ENCODE measurements around the gene ERBB2.
"Not testable (repeated sequence)": the region's sequence is repeated elsewhere in the genome, so short reads cannot be mapped to it uniquely, and the experiment has no call there.

The ERBB2 gene

DNA sequence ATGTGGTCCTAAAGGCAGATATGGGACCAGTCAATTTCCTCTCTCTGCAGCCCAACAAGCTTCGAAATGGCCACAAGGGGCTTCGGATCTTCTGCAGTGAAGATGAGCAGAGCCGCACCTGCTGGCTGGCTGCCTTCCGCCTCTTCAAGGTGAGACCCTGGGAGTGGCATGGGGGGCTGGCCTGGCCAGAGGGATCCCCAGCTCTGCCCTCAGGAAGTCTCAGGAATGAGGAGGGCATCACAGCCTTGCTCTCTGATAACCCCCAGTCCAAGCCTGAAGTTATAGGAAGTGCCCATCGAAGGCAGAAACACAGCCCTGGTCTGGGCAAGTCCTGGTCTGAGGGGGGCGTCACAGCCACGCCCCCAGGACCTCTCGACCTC is 45.0 kb downstream of the ERBB2 start:
- no peak for DNase-seq (ENCODE audit: low read depth, low spot score)

DNA sequence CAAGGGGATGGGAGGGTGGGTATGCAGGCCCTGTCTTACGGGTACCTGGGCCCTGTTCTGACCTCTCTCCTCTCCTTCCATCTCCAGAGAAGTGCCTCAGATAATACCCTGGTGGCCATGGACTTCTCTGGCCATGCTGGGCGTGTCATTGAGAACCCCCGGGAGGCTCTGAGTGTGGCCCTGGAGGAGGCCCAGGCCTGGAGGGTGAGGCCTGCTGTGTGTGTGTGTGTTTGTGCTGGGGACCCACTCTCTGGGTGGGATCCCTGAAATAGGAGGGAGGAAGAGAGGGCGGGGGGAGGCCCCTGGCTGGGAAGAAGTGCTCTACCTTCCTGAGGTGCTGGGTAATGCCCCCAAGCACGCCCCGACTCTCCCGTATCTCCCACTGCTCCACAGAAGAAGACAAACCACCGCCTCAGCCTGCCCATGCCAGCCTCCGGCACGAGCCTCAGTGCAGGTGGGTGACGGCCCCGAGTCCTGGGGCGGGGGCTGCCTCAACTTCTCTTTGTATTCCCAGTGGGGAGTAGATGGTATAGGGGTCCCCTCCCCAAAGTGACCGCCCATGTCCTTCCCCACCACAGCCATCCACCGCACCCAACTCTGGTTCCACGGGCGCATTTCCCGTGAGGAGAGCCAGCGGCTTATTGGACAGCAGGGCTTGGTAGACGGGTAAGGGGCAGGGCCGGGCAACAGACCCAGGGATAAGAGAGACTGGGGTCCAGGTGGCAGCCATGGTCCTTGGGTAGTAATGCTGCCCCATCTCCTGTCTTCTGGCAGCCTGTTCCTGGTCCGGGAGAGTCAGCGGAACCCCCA is 45.7 kb downstream of the ERBB2 start:
- no peak for DNase-seq (ENCODE audit: low read depth, low spot score)

DNA sequence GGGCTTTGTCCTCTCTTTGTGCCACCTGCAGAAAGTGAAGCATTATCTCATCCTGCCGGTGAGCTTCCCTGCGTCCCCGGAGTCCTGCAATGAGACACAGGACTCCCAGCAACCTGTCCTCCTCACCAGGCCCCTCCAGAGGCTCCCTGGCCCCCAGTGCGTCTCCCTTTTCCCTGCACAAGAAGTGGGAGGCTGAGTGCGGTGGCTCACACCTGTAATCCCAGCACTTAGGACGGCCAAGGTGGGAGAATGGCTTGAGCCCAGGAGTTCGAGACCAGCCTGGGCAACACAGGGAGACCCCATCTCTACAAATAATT is 46.2 kb downstream of the ERBB2 start:
- no peak for DNase-seq (ENCODE audit: low read depth, low spot score)

DNA sequence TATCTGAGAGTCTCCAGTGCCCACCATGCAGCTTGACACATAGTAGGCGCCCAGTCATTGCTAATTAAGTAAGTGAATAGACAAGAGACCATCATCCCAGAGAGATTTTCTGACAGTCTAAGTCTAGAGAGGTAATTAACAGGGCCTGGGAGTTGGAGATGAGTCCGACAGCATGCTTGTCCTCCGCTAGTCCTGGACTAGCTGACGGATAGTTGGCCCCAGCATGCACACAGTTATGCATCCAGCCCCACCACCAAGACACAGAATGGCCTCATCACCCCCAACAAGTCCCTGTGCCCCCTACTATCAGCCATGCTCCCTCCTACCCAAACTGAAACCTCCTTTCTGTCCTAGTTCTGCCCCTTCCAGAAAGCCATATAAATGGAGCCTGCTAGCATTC is 47.9 kb downstream of the ERBB2 start:
- DNase-seq (ENCODE audit: low read depth, low spot score) = no peak

DNA sequence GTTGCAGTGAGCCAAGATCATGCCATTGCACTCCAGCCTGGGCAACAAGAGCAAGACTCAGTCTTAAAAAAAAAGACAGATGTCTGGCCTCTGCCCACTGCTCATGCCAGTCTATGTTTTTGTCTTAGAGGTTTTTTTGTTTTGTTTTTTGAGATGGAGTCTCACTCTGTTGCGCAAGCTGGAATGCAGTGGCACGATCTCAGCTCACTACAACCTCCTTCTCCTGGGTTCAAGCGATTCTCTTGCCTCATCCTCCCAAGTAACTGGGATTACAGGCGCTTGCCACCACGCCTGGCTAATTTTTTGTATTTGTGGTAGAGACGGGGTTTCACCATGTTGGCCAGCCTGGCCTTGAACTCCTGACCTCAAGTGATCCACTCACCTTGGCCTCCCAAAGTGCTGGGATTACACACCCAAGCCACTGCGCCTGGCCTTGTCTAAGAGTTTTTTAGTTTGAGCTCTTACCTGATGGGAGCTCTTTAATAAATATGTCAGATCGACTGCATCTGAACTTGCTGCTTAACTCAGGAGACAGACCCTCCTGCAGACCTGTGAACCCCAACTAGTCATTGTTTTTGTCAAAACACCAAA is 48.7 kb downstream of the ERBB2 start:
- DNase-seq (ENCODE audit: low read depth, low spot score) = not testable (repeated sequence)

DNA sequence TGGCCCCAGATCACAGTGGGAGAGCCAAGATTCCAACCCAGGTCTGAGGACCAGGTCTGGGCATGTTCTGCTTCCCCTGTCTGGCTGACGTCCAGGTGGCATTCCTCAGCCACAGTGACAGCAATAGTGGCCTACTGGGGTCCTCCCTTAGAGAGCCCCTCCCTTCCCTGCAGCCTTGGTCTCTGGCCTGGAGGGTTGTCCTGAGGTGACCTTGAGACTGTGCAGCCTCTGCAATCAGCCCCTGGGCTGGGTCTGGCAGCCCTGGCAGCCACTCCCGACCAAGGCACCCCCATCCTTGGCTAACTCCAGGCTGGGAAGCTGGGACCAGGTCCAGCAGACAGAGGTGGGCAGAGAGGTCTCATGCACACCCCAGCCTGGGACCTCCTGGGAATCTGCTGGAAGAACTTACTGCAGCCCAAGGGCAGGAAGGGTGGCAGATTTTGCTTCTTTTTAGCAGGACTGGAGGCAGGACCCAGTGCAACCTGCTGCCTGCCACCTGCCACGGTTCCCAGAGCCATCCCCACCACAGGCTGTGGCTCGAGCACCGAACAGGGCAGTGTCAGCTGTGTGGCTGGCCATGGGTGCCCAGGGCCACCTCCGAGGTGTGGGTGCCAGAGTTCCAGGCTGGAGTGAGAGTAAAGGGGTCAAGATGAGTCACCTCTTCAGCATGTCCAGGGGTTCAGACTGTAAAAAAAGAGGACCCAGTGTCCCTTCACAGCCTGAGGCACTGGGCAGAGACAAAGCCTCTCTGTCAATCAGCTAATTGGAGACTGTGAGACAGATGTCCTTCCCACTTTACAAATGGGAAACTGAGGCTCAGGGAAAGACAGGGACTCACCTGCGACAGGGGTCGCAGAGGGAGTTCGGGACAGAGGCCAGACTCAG is 50.5 kb downstream of the ERBB2 start:
- no peak for DNase-seq (ENCODE audit: low read depth, low spot score)

DNA sequence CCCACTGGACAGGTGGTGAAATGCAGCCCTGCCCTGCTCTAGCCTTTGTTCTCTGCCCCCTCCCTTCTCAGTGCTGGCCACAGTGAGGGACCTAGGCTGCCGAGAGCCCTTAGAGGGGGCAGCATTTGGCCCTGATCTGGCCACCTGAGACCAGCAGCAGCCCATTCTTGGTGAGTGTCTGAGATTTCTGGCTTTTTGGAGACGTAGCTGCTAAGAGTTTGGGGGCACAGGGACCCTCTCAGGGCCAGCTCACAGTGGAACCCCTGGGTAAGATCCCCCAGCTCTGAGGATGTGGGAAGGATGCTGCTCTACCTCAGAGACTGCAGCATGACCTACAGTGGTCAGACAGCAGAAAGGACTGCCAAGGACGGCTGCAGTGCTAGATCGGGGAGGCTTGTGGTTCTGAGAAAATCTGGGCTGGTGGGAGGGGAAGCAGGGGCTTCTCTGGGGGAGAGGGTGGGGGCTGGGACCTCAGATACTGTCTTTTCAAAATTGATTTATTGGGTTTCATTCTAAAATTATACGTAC is 51.2 kb downstream of the ERBB2 start:
- no peak for DNase-seq (ENCODE audit: low read depth, low spot score)

DNA sequence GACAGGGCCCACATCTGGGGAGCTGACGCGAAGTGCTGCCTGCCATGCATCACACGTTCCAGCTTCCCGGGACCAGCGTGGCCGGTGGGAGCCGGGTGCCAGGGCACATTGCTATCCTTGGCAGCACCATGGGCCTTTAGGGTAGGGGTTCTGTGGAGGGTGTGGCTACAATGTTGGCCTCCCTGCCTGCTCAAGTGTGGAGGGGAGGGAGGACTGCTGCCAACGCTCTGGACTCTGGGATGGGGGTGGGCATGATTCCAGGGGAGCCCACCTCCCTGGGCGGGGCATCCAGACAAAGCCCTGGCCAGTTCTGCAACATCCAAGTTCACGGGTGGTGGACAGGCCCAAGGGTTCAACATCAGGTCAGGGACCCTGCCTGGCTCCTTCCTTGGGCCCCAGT is 51.8 kb downstream of the ERBB2 start:
- DNase-seq (ENCODE audit: low read depth, low spot score) = no peak

DNA sequence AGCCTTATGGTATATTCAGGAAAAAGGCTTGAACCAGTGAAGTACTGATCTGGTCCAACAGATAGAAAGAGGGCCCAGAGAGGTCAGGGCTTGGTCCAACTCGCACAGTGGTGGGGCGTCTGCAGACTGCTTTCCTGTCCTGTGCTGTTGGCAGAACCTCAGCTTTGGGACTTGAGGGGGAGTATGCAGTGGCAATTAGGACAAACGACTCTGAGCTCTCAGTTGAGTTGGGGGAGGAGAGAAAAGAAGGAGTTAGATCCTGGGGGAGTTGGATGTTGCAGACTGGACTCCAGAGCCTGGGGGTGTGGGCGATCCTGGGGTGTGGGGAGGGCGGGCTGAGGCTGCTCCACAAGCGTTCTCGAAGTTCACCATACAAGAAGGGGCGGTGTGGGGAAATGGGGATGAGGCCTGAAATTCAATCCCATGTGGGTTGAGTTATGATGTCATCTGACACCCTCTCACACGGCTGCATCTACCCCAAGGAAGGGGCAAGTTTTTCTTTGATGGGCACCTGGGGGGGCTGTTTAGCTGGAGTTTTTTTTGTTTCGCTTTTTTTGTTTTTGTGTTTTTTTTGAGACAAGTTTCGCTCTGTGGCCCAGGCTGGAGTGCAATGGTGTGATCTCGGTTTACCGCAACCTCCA is 52.5 kb downstream of the ERBB2 start:
- DNase-seq (ENCODE audit: low read depth, low spot score) = no peak

DNA sequence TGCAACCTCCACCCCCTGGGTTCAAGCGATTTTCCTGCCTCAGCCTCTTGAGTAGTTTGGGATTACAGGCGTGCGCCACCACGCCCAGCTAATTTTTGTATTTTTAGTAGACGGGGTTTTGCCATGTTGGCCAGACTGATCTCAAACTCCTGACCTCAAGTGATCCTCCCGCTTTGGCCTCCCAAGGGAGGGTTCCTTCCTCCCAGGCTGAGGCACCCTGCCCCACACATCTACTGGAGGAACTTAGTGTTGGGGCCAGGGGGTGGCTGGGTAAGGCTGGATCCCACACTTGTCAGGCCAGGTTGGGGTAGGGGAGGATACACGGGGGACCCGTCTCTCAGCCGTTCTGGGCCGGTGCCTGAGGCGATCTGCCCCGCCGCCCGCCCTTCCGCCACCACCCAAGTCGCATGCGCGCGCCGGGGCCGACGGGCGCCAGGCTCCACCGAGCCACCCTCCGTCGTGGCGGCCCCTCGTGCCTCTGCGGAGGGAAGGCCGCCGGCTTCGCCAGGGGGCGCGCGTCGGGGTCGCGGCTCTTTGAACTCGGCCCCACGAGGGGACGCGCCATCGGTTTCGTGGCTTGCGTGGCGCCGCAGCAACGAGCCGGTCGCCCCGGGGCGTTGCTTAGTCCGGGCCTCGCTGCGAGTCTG is 53.8 kb downstream of the ERBB2 start:
- DNase-seq (ENCODE audit: low read depth, low spot score) = no peak

DNA sequence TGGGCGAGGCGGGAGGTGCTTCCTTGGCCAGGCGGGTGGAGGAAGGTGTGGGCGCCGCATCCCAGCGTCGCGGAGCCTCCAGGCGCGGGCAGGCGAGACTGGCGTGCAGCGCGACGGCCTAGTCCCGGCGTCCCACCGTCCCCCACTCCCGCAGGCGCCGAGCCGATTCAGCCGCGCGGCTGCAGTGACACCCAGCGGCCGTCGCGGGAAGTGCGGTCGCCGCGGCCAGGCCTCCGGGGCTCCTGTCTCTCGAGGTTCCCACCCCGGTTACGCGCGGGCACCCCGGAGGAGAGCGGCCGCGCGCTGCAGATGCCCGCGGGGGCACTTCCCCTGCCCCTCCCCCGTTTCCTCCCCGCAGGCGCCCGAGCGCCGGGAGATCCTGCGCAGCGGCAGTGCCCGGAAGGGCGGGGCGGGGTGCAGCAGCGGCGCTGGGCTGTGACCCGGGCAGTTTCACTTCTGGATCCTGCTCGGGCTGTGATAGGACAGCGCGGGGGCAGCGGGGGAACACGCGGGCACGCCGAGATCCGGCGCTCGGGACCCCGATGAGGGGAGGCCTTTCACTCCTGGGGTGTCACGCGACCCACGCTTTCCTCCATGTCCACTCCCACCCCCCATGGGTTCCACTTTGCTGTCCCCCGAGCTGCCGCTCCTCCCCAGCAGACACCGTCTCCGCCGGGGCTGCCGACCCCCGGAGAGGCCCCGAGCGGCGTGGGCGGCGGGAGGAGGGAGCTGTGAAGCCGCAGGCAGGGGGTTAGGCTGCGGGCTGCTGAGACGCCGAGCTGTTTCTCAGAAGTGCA is 54.5 kb downstream of the ERBB2 start:
- peak; percentile 57 for DNase-seq (ENCODE audit: low read depth, low spot score)

DNA sequence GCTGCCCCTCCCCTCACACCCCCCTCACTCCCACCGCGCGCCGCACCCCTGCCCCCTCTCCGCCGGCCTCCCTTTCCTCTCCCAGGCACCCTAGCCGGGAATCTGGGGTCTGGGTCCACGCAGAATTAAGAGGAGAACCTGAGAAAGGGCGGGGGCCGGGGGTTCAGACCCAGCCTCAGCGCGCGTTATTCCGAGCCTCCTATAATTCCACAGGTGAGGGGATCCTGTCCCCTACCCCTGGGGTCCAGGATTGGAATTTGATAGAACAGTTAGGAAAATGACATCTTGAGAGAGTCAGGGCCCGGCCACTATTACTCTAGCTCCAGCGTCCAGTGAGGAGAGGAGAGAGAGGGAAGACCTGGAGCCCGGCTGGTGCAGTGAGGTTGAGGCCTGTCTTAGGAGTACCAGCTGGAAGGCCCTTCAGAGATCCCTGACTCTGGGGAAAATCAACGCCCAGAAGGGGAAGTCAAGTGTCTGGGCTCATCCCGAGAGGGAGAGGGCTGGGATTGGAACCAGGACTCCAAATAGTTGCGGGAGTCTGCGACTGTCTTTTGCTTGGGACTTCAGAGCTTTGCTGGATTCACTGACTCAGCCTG is 55.2 kb downstream of the ERBB2 start:
- no peak for DNase-seq (ENCODE audit: low read depth, low spot score)

DNA sequence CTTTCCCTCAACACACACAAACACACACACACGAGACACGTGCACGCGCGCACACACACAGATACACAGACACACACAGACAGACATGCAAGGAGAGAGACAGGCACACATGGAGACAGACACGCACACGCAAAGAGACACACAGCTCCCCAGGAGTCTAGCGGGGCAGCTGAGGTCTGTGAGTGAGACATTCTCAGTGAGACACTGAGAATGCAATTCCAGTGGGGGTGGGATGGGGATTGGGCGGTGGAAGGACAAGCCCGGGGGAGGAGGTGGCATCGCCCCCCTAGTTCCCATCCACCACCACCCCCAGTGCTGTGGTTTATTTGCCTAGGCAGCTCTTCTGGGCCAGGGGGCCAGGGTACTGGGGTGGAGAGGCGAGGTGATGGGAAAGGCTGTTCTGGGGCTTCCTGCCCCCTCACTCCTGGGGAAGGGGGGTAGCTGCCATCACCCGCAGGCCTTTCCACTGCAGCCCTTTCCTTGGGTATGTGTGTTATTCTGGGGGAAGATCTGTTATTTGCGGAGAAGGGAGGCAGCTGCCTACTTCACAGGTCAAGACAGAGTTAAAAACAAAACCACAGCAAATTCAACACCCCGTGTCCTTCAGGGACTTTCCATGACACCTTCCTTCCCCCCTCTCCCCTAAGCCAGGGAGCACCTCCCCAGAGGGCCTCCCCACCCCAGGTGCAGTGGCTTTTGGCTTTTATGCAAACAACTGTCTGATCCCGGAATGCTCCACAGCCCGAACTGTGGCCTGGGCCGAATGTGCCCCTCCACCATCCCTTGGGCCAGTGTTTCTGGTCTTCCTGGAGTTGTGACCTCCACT is 55.9 kb downstream of the ERBB2 start:
- no peak for DNase-seq (ENCODE audit: low read depth, low spot score)

DNA sequence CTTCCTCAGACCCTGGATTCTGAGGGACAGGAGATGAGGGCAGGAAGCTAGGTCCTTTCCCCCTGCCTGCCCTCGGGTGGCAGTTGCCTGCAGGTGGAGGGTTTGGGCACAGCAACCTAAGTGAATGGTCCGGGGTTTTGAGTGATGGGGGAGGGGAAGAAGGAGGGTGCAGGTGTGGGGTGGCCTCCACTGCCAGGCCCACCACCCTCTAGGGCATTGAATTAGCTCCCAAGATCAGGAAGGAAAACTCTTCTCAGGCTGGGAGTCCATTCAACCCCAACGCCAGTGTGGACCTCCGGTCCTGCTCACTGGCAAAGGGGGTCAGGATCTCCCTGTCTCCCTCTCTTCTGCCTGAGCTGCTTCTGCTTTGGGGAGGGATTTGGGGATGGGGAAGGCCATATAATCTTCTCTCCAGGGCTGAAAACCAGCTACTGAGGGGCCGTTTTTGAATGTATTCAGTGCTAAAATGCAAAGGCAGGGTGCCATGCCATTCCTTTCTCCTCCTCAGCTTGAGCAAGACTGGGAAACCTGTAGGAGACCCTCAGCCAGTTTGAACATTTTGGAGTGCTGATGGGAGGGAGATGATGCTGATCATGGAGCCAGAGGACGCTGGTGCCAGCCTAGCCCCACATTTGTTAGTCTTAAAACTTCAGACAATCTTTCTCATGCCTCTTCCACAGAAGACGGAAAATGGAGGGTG is 56.7 kb downstream of the ERBB2 start:
- DNase-seq (ENCODE audit: low read depth, low spot score) = no peak

DNA sequence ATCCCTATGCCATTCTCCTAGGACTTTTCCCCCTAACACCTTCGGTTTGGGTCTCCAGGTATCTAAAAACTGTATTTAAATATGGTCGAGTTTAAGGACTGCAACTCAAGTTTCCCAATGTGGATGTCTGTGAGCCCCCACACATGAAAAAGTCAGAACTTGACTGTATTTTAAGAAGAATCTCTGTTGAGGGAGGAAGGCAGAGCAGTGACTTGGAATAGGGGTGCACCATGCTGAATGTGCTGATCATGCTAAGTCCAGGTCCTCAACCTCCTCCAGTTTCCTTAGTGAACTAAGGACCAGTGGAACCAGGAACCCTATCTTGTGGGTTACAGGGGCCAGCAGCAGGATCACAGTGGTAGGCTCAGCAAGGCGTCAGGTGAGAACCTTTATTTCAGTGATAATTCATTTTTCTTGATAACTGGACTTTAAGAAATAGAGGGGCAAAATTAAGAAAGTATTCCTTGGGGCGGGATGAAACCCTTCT is 57.4 kb downstream of the ERBB2 start:
- DNase-seq (ENCODE audit: low read depth, low spot score) = no peak

DNA sequence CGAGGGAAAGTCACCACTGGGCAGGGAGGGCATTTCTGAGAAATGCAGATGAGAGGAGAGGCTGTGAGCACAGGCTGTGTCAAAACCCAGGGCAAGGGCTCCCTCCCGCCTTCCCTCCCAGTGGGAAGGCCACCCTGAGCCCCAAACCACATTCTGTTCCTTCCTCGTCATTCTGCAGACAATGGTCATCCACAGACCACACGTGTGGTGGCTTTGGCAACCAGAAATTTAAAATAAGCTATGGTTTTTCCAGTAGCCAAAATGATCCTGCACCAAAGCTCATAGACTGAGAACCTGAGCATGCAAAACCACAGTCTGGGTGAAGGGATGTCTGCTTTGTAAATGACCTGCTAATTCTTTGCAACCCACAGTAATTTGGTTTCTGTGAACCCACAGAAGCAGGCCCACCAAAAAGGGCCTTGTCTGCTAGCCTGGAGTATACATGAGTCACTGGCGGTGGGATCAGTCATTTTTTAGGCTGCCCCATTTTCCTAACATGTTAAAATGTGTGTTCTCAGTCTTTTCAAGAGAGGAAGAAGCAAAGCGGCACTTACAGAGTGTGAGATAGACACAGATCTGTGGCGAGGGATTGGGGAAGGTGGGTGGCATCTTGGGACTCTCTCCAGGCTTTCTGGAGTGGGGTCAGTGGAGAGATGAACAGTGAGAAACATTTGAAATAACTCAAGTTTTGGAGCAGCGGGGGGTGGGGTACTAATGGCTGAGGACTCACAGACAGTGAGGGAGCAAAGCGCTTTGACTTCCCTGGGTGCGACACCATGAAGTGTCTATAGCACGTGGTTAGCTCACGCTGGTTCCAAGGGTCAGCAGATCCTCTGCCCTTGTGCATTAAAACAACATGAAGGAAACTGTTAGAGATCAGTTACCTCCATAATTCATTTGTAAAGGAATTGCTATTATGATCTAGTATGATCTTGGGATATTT is 58.3 kb downstream of the ERBB2 start:
- no peak for DNase-seq (ENCODE audit: low read depth, low spot score)

DNA sequence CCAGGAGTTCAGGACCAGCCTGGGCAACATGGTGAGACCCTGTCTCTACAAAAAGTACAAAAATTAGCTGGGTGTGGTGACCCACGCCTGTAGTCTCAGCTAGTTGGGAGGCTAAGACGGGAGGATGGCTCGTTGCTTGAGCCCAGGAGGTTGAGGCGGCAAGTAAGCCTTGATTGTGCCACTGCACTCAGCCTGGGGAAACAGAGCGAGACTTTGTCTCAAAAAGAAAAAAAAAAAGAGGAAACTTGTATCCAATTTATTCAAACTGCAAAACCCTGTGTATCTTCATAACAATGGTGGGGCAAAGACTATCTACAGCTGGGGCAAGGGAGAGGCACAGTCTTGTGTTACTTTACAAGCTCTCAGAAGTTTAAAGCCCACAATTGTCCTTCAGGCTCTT is 59.3 kb downstream of the ERBB2 start:
- no peak for DNase-seq (ENCODE audit: low read depth, low spot score)
